Neuronal stem cell (in vitro differentiated cells): ENCODE measurements around the gene WWTR1.

Experiments used
- DNase-seq: peaks from one replicate; pipeline ENCODE4 v3.0.0-alpha.2; 2013; ENCODE audit warnings: low spot score
- H2AFZ ChIP-seq: one replicate; pipeline ENCODE4 v1.6.1; 2013; ENCODE audit warnings: mild to moderate bottlenecking, low read length, inconsistent platforms
- H2AK5ac ChIP-seq: 2 replicates; pipeline ENCODE4 v1.6.1; 2013; ENCODE audit warnings: low read depth, mild to moderate bottlenecking, inconsistent platforms, low read length, moderate library complexity, mixed read lengths
- H2BK120ac ChIP-seq: 2 replicates; pipeline ENCODE4 v1.6.1; 2013; ENCODE audit warnings: low read depth, mild to moderate bottlenecking, inconsistent platforms, low read length, moderate library complexity, mixed read lengths
- H2BK12ac ChIP-seq: one replicate; pipeline ENCODE4 v1.6.1; 2013; ENCODE audit warnings: low read length, inconsistent platforms
- H2BK15ac ChIP-seq: 2 replicates; pipeline ENCODE4 v1.6.1; 2013; ENCODE audit warnings: mild to moderate bottlenecking, low read length, inconsistent platforms, mixed read lengths
- H2BK5ac ChIP-seq: one replicate; pipeline ENCODE4 v1.6.1; 2013; ENCODE audit warnings: inconsistent platforms, mild to moderate bottlenecking, low read length, moderate library complexity
- H3K14ac ChIP-seq: one replicate; pipeline ENCODE4 v1.6.1; 2013; ENCODE audit warnings: low read length, inconsistent platforms
- H3K18ac ChIP-seq: 2 replicates; pipeline ENCODE4 v1.6.1; 2013; ENCODE audit warnings: low read length, inconsistent platforms
- H3K23ac ChIP-seq: 2 replicates; pipeline ENCODE4 v1.6.1; 2013; ENCODE audit warnings: low read depth, mild to moderate bottlenecking, mixed read lengths, low read length, inconsistent platforms; ENCODE audit not compliant: poor library complexity
- H3K27ac ChIP-seq: replicated peaks from 3 replicates; pipeline ENCODE4 v1.5.1; 2013; ENCODE audit warnings: low read length, inconsistent platforms
- H3K27me3 ChIP-seq, 3 experiments: 2 replicates each; pipeline ENCODE4 v1.6.1; 2013; ENCODE audit warnings: low read length in 3 of 3, mild to moderate bottlenecking in 2 of 3, inconsistent platforms in 1 of 3, low read depth in 1 of 3, mixed read lengths in 1 of 3, moderate library complexity in 1 of 3; ENCODE audit not compliant: control insufficient read depth in 3 of 3, insufficient read depth in 3 of 3
- H3K36me3 ChIP-seq, 2 donors: replicated peaks in 1 of 2; 2 replicates each; pipeline ENCODE4 v1.6.1; 2013; ENCODE audit warnings: low read length in 2 of 2; ENCODE audit not compliant: control insufficient read depth in 2 of 2, insufficient read depth in 2 of 2
- H3K4ac ChIP-seq: 2 replicates; pipeline ENCODE4 v1.6.1; 2013; ENCODE audit warnings: inconsistent platforms, mild to moderate bottlenecking, low read length, moderate library complexity
- H3K4me1 ChIP-seq, 2 donors: 1 replicate in 1 of 2; 2 replicates in 1 of 2; pipeline ENCODE4 v1.6.1; 2013; ENCODE audit warnings: low read length in 2 of 2, low read depth in 1 of 2; ENCODE audit not compliant: control insufficient read depth in 2 of 2, insufficient read depth in 1 of 2
- H3K4me2 ChIP-seq: one replicate; pipeline ENCODE4 v1.6.1; 2013; ENCODE audit warnings: mild to moderate bottlenecking, low read length, inconsistent platforms; ENCODE audit not compliant: insufficient read depth, poor library complexity, severe bottlenecking
- H3K4me3 ChIP-seq, 2 donors: 2 replicates each; pipeline ENCODE4 v1.5.1; 2013; ENCODE audit warnings: low read length in 2 of 2, mild to moderate bottlenecking in 2 of 2, inconsistent platforms in 1 of 2, moderate library complexity in 1 of 2
- H3K79me1 ChIP-seq: one replicate; pipeline ENCODE4 v1.6.1; 2013; ENCODE audit warnings: low read depth, mild to moderate bottlenecking, inconsistent platforms, low read length, moderate library complexity
- H3K9ac ChIP-seq: one replicate; pipeline ENCODE4 v1.6.1; 2013; ENCODE audit warnings: mild to moderate bottlenecking, low read depth, low read length, inconsistent platforms; ENCODE audit not compliant: poor library complexity
- H3K9me3 ChIP-seq, 2 donors: replicated peaks in 1 of 2; 2 replicates each; pipeline versions ENCODE3 to v1.6.1; 2013; ENCODE audit warnings: low read length in 2 of 2, mild to moderate bottlenecking in 2 of 2, inconsistent platforms in 1 of 2, low read depth in 1 of 2, mixed read lengths in 1 of 2, moderate library complexity in 1 of 2; ENCODE audit not compliant: control insufficient read depth in 2 of 2, insufficient read depth in 1 of 2
- H4K8ac ChIP-seq: one replicate; pipeline ENCODE4 v1.6.1; 2013; ENCODE audit warnings: low read depth, mild to moderate bottlenecking, inconsistent platforms, low read length, moderate library complexity
- H4K91ac ChIP-seq: one replicate; pipeline ENCODE4 v1.6.1; 2013; ENCODE audit warnings: low read length, low read depth, mild to moderate bottlenecking, inconsistent platforms; ENCODE audit not compliant: poor library complexity
- WGBS, 2 donors: extraction: QIAGEN DNeasy Blood & Tissue Kit; methylation state at CpG; one replicate each; pipeline ENCODE4 v1.1.7; 2013; ENCODE audit warnings: missing lambda C conversion rate in 2 of 2, mixed read lengths in 1 of 2; ENCODE audit not compliant: insufficient read length in 2 of 2, insufficient replicate concordance in 1 of 2; ENCODE audit errors: extremely low coverage in 2 of 2; 5-methylcytosine and 5-hydroxymethylcytosine counted together

The WWTR1 gene

DNA sequence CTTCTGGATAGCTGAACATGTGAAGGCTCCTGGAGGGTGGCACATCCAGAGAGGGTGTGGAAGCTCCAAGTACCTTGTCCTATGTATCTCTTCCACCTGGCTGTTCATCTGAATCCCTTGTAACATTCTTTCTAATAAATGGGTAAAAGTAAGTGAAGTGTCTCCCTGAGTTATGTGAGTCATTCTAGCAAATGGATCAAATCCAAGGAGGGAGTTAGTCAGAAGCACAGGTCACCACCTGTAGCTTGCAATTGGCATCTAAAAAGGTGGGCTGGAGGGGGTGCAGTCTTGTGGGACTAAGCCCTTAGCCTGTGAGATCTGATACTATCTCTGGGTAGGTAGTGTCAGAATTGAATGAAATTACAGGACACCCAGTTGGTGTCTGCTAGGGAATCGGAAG is 71.0 kb downstream of the WWTR1 start:
- Histone ChIP-seq H4K91ac (no peak overlapping the region), H3K9ac (no peak overlapping the region), H2BK120ac (no peak overlapping the region), H2BK12ac (no peak overlapping the region), H3K23ac (no peak overlapping the region), H3K4me1 (peaks cover 7 to 12% of the 10 kb centered on the region in 2 donors), H3K9me3 (no peaks in the 10 kb centered on the region), H3K27ac (no peak overlapping the region), H3K27me3 (no peaks in the 10 kb centered on the region), H3K4me3 (no peak overlapping the region), H3K4me2 (no peak overlapping the region), H3K79me1 (no peaks in the 10 kb centered on the region), H3K4ac (no peak overlapping the region), H2AFZ (no peak overlapping the region), H4K8ac (no peak overlapping the region), H3K18ac (no peak overlapping the region), H3K14ac (no peak overlapping the region), H3K36me3 (no peaks in the 10 kb centered on the region), H2BK15ac (no peak overlapping the region), H2BK5ac (no peak overlapping the region), H2AK5ac (no peak overlapping the region)
- no CpG with 5 or more reads among the region's 1 CpG for WGBS, 2 donors
- DNase-seq = no peak

DNA sequence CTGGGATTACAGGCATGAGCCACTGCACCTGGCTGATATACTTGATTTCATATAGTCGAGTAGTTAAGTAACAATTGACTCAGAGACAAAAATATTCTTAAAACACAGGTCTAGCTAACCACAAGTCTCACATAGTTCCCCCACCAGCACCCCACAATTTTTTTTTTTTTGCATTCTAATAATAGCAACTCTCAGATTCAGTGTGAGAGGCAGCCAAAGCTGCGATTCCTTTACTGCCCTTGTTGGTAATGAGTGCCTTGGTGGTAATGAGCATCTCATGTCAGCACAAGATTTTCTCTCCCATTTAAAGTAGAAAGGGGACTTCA is 72.5 kb downstream of the WWTR1 start:
- Histone ChIP-seq H2AK5ac (no peak overlapping the region), H4K8ac (no peak overlapping the region)
- WGBS, 2 donors = no CpG with 5 or more reads among the region's 2 CpGs

DNA sequence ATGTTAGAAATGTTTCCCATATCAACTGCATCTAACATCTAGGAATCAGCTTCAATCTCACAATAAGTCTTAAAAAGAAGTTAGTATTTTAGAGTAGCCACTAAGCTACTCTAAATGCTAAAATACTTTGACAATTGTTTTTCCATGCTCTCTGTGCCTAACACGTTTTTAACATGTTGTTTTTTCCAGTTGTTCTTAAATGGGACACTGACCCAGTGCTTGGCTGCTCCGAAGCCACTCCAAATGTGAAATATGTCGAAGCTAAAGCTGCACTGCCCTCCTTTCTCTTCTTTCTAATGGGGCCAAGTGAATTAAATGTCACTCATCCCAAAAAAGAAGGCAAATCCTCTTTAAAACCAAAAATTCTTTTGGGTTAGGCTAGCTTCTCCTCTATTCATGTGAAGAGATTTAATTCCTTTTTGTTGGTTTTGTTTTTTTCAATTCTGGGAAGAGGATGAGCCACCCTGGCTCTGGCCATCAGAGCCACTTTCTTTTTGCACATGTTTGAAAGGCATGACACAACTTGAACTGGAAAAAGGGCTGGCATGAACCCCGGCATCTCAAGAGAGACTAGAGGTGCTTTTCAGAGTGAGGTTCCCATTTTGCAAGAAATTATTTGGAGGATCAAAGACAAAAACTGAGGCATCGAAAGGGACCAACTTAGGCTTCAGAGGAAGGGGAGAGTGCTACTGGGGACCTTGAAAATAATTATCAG is 73.7 kb downstream of the WWTR1 start:
- no peak overlapping the region for H2BK12ac ChIP-seq
- H3K4ac ChIP-seq = no peak overlapping the region
- H4K91ac ChIP-seq = no peak overlapping the region
- no peak for DNase-seq
- no peak overlapping the region for H3K4me2 ChIP-seq
- H3K9me3 ChIP-seq = no peaks in the 10 kb centered on the region
- no peak overlapping the region for H2BK15ac ChIP-seq
- H3K18ac ChIP-seq = no peak overlapping the region
- no peak overlapping the region for H3K9ac ChIP-seq
- no peak overlapping the region for H3K27ac ChIP-seq
- H2AK5ac ChIP-seq = no peak overlapping the region
- H2BK5ac ChIP-seq = no peak overlapping the region
- no CpG with 5 or more reads among the region's 5 CpGs for WGBS, 2 donors
- H2AFZ ChIP-seq = no peak overlapping the region
- H3K23ac ChIP-seq = no peak overlapping the region
- H2BK120ac ChIP-seq = no peak overlapping the region
- H3K79me1 ChIP-seq = no peaks in the 10 kb centered on the region
- H3K4me3 ChIP-seq = no peak overlapping the region
- peaks cover 11 to 13% of the 10 kb centered on the region in 2 donors for H3K4me1 ChIP-seq
- H3K27me3 ChIP-seq = no peaks in the 10 kb centered on the region
- no peaks in the 10 kb centered on the region for H3K36me3 ChIP-seq
- no peak overlapping the region for H4K8ac ChIP-seq
- H3K14ac ChIP-seq = no peak overlapping the region

More for the DNA sequence above, 72.5 kb downstream of the WWTR1 start:
- H3K4me2 ChIP-seq = no peak overlapping the region
- no peak overlapping the region for H2AFZ ChIP-seq
- H3K4me3 ChIP-seq = no peak overlapping the region
- H3K27ac ChIP-seq = no peak overlapping the region
- H3K9ac ChIP-seq = no peak overlapping the region
- no peak overlapping the region for H2BK5ac ChIP-seq
- DNase-seq = no peak
- no peak overlapping the region for H3K14ac ChIP-seq
- no peaks in the 10 kb centered on the region for H3K36me3 ChIP-seq
- no peak overlapping the region for H2BK12ac ChIP-seq
- no peak overlapping the region for H4K91ac ChIP-seq
- no peaks in the 10 kb centered on the region for H3K9me3 ChIP-seq
- no peak overlapping the region for H3K23ac ChIP-seq
- no peaks in the 10 kb centered on the region for H3K79me1 ChIP-seq
- H3K4ac ChIP-seq = no peak overlapping the region
- H3K27me3 ChIP-seq = no peaks in the 10 kb centered on the region
- no peak overlapping the region for H3K18ac ChIP-seq
- H2BK15ac ChIP-seq = no peak overlapping the region
- peaks cover 11 to 13% of the 10 kb centered on the region in 2 donors for H3K4me1 ChIP-seq
- H2BK120ac ChIP-seq = no peak overlapping the region

DNA sequence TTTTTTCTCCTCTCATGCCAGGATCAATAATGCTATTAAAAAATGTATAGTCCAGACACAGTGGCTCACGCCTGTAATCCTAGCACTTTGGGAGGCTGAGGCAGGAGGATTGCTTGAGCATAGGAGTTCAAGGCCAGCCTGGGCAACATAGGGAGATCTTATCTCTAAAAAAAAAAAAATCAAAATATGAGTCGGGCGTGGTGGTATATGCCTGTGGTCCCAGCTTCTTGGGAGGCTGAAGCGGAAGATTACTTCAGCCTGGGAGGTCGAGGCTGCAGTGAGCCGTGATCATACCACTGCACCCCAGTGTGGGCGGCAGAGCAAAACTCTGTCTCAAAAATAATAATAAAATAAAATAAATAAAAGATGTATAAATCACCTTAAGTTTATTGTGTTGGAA is 75.4 kb downstream of the WWTR1 start:
- no peak for DNase-seq
- Histone ChIP-seq H3K4me2 (no peak overlapping the region), H2BK120ac (no peak overlapping the region), H2BK15ac (no peak overlapping the region), H3K9me3 (no peaks in the 10 kb centered on the region), H3K23ac (no peak overlapping the region), H3K79me1 (no peaks in the 10 kb centered on the region), H2AK5ac (no peak overlapping the region), H3K27ac (no peak overlapping the region), H3K14ac (no peak overlapping the region), H3K4me3 (no peak overlapping the region), H3K27me3 (no peaks in the 10 kb centered on the region), H2AFZ (no peak overlapping the region), H3K4ac (no peak overlapping the region), H2BK12ac (no peak overlapping the region), H4K8ac (no peak overlapping the region), H2BK5ac (no peak overlapping the region), H3K4me1 (peaks cover 11 to 17% of the 10 kb centered on the region in 2 donors), H4K91ac (no peak overlapping the region), H3K18ac (no peak overlapping the region), H3K9ac (no peak overlapping the region), H3K36me3 (no peaks in the 10 kb centered on the region)
- WGBS, 2 donors = no CpG with 5 or more reads among the region's 7 CpGs
